CD4-positive, alpha-beta T cell treated with Interleukin-12 subunit alpha and Interleukin-12 subunit beta, for 1 hour (primary cell): ENCODE results near the gene RGS19.

Experiments used
- DNase-seq: peaks from one replicate; pipeline ENCODE4 v3.0.0-alpha.2; 2020

RGS19 gene

DNA sequence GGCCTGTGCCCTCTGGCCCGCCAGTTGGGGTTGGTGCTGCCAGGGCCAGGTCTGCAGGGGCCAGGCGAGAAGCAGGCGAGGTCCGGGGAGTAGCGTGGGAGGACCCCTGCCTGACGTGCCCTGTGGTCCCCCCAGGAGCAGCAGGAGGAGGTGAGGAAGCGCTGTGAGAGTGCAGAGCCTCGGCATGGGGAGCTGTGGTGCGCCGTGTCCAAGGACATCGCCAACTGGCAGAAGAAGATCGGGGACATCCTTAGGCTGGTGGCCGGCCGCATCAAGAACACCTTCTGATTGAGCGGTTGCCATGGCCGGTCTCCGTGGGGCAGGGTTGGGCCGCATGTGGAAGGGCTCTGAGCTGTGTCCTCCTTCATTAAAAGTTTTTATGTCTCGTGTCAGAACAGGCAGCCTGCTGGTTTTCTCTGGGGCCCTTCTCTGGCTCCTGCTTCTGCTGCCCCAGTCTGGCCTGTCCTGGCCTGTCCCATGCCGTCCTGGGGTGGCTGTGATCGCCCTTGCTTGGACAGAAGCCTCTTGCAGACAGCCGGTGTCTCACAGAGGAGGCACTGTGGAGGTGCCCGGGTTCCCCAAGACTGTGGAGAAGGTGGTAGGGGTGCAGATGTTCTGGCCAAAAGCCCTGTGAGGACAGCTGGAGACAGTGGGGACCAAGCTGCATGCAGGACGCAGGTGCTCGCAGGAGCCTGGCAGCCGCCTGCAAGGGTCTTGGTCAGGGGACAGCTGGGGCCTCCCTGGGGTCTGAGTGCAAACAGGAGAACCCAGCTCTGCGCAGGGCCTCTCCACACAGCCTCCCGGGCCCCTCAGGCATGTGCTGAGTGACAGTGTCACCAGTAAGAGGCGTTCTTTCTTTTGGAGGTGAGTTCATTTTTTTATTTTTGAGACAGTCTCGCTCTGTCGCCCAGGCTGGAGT, 46.4 kb downstream of the RGS19 start:
- DNase-seq: no peak

- DNase-seq: no peak
These were observed 47.5 kb downstream of the RGS19 start for GRCh38 chr20:64031822-64032314.

- no peak for DNase-seq
These were observed 48.8 kb downstream of the RGS19 start for GRCh38 chr20:64030371-64031134.

GRCh38 chr20:64029293-64030117, 49.8 kb downstream of the RGS19 start:
- DNase-seq: no peak

GRCh38 chr20:64027981-64028685, 51.2 kb downstream of the RGS19 start:
- DNase-seq: no peak

DNA sequence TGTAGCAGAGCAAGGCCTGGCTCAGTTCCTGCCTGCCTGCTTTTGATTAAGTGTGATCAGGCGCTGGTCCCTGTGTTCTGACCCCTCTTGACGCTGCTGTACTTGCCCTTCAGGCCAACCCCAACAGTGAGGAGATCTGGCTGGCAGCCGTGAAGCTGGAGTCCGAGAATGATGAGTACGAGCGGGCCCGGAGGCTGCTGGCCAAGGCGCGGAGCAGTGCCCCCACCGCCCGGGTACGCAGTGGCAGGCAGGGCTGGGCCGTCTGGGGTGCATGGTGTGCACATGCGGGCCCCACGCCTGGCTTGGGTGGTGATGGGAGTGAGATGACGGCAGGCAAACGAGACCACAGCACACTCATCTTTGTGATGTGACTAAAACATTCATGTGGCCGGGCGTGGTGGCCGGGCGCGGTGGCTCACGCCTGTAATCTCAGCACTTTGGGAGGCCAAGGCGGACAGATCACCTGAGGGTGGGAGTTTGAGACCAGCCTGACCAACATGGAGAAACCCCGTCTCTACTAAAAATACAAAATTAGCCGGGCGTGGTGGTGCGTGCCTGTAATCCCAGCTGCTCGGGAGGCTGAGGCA, 53.4 kb downstream of the RGS19 start:
- no peak for DNase-seq

DNA sequence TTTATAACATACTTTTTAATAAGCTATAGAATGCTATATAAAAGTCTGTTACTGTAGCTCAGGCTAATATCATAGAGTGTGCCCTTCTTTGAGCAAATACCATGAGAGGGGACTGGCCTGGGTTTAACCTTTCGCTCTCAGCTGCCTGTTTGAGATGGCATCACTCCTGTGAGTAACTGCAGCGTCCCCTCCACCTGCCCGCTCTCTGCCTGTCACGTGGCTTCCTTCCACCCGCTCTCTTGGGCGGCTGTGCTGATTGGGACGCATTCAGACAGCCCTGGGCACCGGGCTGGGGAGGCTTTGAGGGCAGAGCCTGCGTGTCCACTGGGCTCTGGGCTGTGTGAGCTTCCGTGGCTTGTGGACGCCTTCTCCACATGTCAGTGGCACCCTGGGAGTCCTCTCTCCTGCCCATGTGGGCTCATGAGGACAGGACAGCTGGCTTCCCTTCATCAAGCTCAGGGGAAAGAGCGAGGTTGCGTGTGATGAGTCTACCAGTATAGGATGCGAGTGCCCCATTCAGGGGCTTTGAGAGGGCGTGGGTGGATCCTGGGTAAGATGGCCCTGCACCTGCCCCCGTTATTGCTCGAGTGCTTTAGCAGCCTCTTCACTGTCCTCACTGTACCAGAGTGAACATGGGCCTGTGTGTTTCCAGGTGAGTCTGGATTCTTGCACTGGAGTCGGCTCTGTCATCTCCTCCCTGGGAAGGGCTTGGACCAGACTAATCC, 54.1 kb downstream of the RGS19 start:
- DNase-seq: no peak

DNA sequence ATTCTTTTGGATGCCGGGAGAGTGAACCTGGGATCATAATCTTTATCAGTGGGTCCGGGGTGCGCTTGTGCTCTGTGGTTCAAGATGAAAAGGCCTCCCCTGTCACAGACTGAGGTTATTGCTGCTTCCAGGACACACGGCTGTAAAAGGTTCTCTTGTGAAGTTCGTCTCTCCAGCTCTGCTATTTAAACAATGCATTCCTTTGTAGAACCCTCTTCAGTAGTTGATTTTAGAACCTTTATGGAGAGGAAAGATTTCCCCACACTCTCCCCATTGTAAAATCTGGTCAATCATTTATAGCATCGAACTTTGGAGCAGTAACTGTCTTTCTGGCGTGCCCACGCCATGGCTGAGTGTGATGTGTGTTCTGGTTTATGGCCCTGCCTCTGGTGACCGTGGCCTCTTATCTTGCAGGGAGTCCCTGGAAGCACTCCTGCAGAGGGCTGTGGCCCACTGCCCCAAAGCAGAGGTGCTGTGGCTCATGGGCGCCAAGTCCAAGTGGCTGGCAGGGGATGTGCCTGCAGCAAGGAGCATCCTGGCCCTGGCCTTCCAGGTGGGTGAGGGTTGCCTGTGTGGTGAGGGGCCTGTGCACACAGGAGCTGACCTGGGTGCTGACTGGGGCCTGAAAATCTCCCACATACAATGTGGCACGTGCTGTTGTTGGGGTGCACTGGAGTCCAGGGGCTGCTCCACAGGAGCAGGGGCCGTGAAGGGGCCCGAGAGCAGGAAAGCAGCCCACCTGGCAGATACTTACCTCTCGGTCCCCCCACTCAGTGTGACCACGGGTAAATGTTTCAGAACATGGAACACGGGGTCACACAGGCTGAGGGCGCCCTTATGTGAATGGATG, 55.0 kb downstream of the RGS19 start:
- no peak for DNase-seq

GRCh38 chr20:64023361-64024140, 55.8 kb downstream of the RGS19 start:
- DNase-seq: no peak
